Endometrial microvascular endothelial cells (primary cell): Measurements from ENCODE around the gene NCS1. TPM values are rescaled to one million over a fixed set of nuclear protein-coding genes. Genes with fewer than 3 reads are reported as not detected.

Experiments used
- in situ Hi-C: cut with HindIII; loops from 2 replicates; pipeline ENCODE4 v1.10.0; 2017; ENCODE audit warnings: low sequenced_read_pairs, low pct_unique_long_range_greater_than_20kb; ENCODE audit errors: inconsistent ontology term
- total RNA-seq: library from RNA; depleted of rRNA; stranded (reverse); fragments of >200 nt; gene quantifications from one replicate; pipeline ENCODE4 v1.2.3, GENCODE V29; 2015; ENCODE audit errors: inconsistent ontology term

Gene NCS1
- total RNA-seq, 1 donor from 2014 or later, result 41.6 TPM

- in situ Hi-C loops, result no loop called here
Measured at GRCh38 chr9:130144703-130145102, 27.5 kb upstream of the NCS1 start.

- in situ Hi-C loops, result no loop called here
Measured at GRCh38 chr9:130145658-130146057, 26.5 kb upstream of the NCS1 start.

- in situ Hi-C loops, result no loop called here
Measured at GRCh38 chr9:130147198-130147597, 25.0 kb upstream of the NCS1 start.

GRCh38 chr9:130147910-130148309 lies 24.3 kb upstream of the NCS1 start:
- in situ Hi-C loops, result no loop called here

- in situ Hi-C loops, result no loop called here
Measured at GRCh38 chr9:130149031-130149430, 23.2 kb upstream of the NCS1 start.

- in situ Hi-C loops, result no loop called here
Measured at GRCh38 chr9:130149654-130150286, 22.4 kb upstream of the NCS1 start.

GRCh38 chr9:130150779-130151382 lies 21.3 kb upstream of the NCS1 start:
- in situ Hi-C loops, result no loop called here

- in situ Hi-C loops, result no loop called here
Measured at GRCh38 chr9:130154816-130155215, 17.4 kb upstream of the NCS1 start.

- in situ Hi-C loops, result no loop called here
Measured at GRCh38 chr9:130155647-130156046, 16.6 kb upstream of the NCS1 start.

- in situ Hi-C loops, result no loop called here
Measured at GRCh38 chr9:130156672-130157071, 15.5 kb upstream of the NCS1 start.

- in situ Hi-C loops, result no loop called here
Measured at GRCh38 chr9:130157079-130157478, 15.1 kb upstream of the NCS1 start.

- in situ Hi-C loops, result no loop called here
Measured at GRCh38 chr9:130158001-130158400, 14.2 kb upstream of the NCS1 start.

GRCh38 chr9:130159057-130159456 lies 13.1 kb upstream of the NCS1 start:
- in situ Hi-C loops, result no loop called here

GRCh38 chr9:130159915-130160670 lies 12.1 kb upstream of the NCS1 start:
- in situ Hi-C loops, result no loop called here

- in situ Hi-C loops, result no loop called here
Measured at GRCh38 chr9:130160862-130161470, 11.2 kb upstream of the NCS1 start.

GRCh38 chr9:130165579-130165978 lies 6.6 kb upstream of the NCS1 start:
- in situ Hi-C loops, result no loop called here

GRCh38 chr9:130166399-130166798 lies 5.8 kb upstream of the NCS1 start:
- in situ Hi-C loops, result no loop called here

- in situ Hi-C loops, result no loop called here
Measured at GRCh38 chr9:130167927-130168326, 4.3 kb upstream of the NCS1 start.

- in situ Hi-C loops, result no loop called here
Measured at GRCh38 chr9:130171226-130172148, 717 bp upstream of the NCS1 start.
